ENCODE measurements around the gene RTEL1.
"Not testable (repeated sequence)": the region's sequence is repeated elsewhere in the genome, so short reads cannot be mapped to it uniquely, and the experiment has no call there.

Gene RTEL1

GRCh38 chr20:63671695-63672094, 13.6 kb downstream of the RTEL1 start:
- not testable (repeated sequence) for DNase-seq (ENCODE audit: low read depth in 3 of 3)

GRCh38 chr20:63672666-63673065, 14.6 kb downstream of the RTEL1 start:
- no peak for DNase-seq (ENCODE audit: low read depth in 3 of 3)

- DNase-seq (ENCODE audit: low read depth in 3 of 3): no peak
These were observed 15.8 kb downstream of the RTEL1 start for GRCh38 chr20:63673951-63674350.

- no peak for DNase-seq (ENCODE audit: low read depth in 3 of 3)
These were observed 17.7 kb downstream of the RTEL1 start for GRCh38 chr20:63675681-63676368.

- DNase-seq (ENCODE audit: low read depth in 3 of 3): no peak
These were observed 20.0 kb downstream of the RTEL1 start for GRCh38 chr20:63678071-63678470.

- no peak for DNase-seq (ENCODE audit: low read depth in 3 of 3)
These were observed 20.8 kb downstream of the RTEL1 start for GRCh38 chr20:63678667-63679465.

- no peak for DNase-seq (ENCODE audit: low read depth in 3 of 3)
These were observed 21.7 kb downstream of the RTEL1 start for GRCh38 chr20:63679799-63680305.

GRCh38 chr20:63680427-63680826, 22.3 kb downstream of the RTEL1 start:
- no peak for DNase-seq (ENCODE audit: low read depth in 3 of 3)

GRCh38 chr20:63680857-63681608, 22.9 kb downstream of the RTEL1 start:
- DNase-seq (ENCODE audit: low read depth in 3 of 3): no peak

GRCh38 chr20:63681609-63682142, 23.6 kb downstream of the RTEL1 start:
- DNase-seq (ENCODE audit: low read depth in 3 of 3): no peak

GRCh38 chr20:63682384-63683139, 24.4 kb downstream of the RTEL1 start:
- no peak for DNase-seq (ENCODE audit: low read depth in 3 of 3)

- no peak for DNase-seq (ENCODE audit: low read depth in 3 of 3)
These were observed 27.3 kb downstream of the RTEL1 start for GRCh38 chr20:63685269-63686026.

GRCh38 chr20:63686094-63686491, 28.0 kb downstream of the RTEL1 start:
- no peak for DNase-seq (ENCODE audit: low read depth in 3 of 3)

- DNase-seq (ENCODE audit: low read depth in 3 of 3): peak in 2 of 3 experiments; percentile 37 to 55
These were observed 28.6 kb downstream of the RTEL1 start for GRCh38 chr20:63686492-63687321.

- no peak for DNase-seq (ENCODE audit: low read depth in 3 of 3)
These were observed 29.5 kb downstream of the RTEL1 start for GRCh38 chr20:63687419-63688178.

GRCh38 chr20:63688228-63689045, 30.3 kb downstream of the RTEL1 start:
- DNase-seq (ENCODE audit: low read depth in 3 of 3): no peak

GRCh38 chr20:63689046-63690002, 31.2 kb downstream of the RTEL1 start:
- DNase-seq (ENCODE audit: low read depth in 3 of 3): no peak
